NOMO-1 treated with dmso at 0.1 percent for 144 hours (cell line): Measurements from ENCODE around the gene CCR7.

Source experiments
- DNase-seq: peaks from one replicate; lab custom pipeline; 2025; ENCODE audit not compliant: unreplicated experiment; lab: John Stamatoyannopoulos, UW

The CCR7 gene, protein sequence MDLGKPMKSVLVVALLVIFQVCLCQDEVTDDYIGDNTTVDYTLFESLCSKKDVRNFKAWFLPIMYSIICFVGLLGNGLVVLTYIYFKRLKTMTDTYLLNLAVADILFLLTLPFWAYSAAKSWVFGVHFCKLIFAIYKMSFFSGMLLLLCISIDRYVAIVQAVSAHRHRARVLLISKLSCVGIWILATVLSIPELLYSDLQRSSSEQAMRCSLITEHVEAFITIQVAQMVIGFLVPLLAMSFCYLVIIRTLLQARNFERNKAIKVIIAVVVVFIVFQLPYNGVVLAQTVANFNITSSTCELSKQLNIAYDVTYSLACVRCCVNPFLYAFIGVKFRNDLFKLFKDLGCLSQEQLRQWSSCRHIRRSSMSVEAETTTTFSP

DNA sequence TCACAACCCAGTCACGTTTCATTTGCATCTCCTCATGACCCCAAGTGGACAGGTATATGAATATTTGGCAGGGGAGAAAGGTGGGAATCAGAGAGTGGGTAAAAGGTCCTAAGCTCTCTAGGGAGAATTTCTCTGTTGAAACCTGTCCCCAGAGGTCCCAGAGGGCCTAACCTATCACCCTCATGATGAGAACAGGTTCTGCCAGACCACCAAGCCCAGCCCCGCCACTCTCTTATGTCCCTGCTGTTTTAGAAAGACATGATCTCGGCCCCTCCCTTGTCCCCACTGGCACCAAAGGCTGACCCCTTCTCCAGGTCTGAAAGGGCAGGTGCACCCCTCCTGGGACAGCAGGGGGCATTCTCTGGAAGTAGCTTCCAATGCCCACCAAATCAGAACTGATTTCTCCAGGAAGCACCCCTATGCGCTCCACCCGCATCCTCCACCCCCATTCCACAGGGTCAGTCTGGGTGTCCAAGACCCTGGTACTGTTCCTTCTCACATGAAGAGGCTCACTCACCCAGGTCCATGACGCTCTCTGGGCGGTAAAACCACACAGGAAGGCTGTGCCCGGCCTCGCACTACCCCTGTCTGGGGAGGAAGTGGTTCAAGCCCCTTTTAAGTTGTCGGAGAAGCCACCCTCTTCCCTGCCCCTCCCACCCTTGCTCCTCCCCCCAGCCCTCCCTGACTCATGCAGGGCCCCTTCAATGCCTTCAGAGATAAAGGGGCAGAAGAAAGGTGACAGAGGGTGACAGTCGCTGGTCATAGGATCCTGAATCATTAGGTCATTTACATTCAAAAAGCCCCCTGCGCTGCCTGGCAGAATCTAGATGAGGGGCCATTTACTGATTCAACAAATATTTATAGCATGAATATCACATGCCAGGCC is at the start of gene CCR7:
Gene CCR7, minus strand, starts transcription at position 590 of the 886 bp plus-strand sequence. Its CDS starts 63 bp downstream, at position 527.
- peak; percentile 49 for DNase-seq

DNA sequence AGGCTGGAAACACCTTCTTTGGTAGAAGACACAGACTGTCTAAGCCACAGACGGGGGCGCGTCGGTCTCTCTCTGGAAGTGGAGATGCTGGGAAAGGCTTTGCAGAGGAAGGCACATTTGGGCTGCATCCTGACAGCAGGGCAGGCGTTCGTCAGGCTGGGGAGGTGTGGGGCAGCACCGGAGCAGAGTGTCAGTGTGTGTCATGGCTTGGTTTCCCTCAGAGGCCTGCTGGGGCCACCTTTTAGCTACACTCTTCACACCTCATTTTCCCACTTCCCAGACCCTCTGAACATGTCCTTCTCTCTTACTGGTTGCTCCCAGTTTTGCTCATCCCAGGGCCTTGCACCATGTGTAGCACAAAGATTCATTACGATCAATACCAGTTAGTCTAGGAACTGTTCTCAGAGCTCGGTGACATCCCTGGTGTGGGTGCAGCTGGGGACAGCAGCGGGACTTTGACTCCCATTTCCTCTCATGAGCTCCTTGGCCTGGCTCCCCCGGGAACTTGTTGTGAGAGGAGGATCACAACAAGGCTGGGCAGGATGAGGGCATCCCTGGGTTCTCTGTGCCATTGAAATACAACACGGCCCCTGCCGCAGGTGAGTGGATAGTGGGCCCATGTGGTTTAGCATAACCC is 49.3 kb upstream of the CCR7 start:
- DNase-seq: no peak

DNA sequence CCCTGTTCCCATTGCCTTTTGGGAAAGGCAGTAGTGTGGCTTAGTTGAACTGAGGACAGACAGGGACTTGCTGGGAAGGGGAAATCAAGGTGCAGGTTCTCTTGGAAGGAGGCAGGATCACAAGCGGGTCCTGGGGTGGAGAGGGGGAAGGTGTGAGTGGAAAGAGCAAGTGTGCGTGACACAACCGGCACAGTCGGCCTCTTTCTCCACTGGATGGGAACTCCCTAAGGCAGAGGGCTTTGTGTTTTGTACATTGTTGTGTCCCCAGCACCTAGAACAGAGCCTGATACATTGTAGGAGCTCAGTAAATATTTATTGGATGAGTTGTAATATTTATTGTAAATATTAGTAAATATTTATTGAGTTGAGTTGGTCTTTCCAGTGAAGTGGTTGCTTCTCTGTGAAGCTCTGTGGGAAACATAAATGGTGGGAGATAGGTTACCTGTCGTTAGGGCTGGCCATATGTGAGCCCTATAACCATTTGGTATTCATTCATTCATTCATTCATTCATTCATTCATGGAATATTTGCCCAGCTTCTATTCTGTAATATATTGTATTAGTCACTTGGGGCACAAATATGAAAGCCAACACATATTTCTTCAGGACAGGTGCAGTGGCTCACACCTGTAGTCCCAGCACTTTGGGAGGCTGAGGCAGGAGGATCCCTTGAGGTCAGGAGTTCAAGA is 48.3 kb upstream of the CCR7 start:
- no peak for DNase-seq

GRCh38 chr17:40612599-40613244 is 47.5 kb upstream of the CCR7 start:
- no peak for DNase-seq

- no peak for DNase-seq
These were observed 46.7 kb upstream of the CCR7 start for GRCh38 chr17:40611840-40612474.

DNA sequence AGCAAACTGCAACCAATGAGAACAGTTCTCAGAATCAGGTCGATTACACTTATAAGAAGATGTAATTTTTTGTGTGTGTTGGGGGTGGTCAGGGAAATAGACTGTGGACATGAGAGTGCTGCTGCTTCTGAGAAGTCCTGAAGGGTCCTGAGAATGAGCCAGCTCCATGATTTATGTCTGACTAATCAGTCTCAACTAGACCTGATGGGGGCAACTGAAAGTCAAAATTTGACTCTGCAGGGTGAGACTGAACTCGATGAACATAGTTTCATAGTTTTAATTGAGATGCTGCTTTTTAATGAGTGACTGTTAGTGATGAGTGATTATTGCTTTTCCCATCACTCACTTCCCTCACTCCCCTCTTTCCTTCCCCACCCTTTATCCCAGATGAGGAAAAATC is 45.1 kb upstream of the CCR7 start:
- no peak for DNase-seq

DNA sequence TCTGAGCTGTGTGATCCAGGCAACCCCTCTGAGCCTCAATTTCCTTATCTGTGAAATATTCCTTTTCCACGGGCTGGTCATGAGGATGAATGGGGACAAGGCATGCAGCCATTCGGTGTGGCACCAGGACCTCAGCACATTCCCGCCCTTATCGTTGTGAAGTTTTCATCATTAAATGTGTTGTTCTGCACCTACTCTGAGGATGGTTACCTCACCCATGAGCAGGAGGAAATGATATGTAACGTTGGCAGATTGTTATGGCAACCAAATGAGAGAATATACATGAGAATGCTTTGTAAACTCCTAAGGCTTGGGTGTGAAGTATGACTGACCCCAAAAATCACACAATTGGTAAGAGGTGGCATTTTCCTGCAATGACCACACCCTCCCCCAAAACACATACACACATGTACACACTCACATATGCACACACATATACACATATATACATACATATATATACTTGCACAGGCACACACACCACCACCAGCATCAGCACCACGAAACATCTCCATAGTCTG is 42.8 kb upstream of the CCR7 start:
- no peak for DNase-seq

GRCh38 chr17:40607641-40608040 is 42.4 kb upstream of the CCR7 start:
- no peak for DNase-seq

GRCh38 chr17:40606548-40607353 is 41.5 kb upstream of the CCR7 start:
- no peak for DNase-seq

- no peak for DNase-seq
These were observed 40.0 kb upstream of the CCR7 start for GRCh38 chr17:40605306-40605705.

- no peak for DNase-seq
These were observed 39.2 kb upstream of the CCR7 start for GRCh38 chr17:40604327-40605080.

DNA sequence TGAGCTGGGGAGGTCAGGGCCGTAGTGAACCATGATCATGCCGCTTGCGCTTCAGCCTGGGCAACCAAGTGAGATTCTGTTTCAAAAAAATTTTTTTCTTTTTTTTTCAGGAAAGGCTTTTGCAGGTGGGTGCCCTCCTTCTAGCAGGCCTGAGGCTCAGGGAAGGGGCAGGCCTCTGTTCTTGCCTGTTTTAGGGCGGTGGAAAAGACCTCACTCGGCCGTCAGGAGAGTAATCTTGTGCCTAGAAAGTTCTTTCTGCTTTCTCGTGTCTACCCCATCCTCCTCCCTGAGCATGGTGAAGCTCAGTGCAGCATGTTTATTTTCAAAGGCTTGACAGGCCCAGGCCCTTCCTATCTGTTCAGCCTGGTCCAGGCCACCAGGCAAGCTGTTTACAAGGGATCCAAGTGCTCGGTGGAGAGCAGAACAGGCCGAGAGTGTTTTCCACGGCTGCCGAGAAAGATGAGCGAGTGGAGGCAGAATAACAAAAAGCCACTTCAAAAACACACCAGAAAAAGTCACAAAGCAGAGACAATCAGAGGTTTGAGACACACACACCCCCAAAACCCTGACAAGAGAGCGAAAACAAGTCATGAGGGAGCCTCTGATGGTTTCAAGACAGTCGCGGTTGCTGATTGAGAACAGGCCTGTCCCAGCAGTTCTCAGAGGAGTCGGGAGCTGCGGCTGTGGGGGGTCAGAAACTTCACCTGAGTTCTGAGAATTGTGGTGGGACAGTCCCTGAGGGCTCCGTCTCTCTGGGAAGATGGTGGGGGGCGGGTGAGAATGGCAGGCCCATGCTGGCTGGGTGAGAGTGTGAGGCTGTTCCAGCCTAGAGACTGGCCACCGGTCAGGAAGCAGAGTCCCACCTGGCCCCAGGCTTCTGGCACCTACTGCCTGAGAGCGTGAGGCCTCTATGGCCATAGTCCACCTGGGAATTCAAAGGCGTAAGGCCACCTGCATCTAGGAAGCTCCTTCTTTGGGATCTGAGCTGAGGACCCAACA is 37.5 kb upstream of the CCR7 start:
- DNase-seq: no peak

GRCh38 chr17:40600486-40601046 is 35.3 kb upstream of the CCR7 start:
- no peak for DNase-seq

GRCh38 chr17:40599468-40599763 is 34.1 kb upstream of the CCR7 start:
- DNase-seq: no peak

DNA sequence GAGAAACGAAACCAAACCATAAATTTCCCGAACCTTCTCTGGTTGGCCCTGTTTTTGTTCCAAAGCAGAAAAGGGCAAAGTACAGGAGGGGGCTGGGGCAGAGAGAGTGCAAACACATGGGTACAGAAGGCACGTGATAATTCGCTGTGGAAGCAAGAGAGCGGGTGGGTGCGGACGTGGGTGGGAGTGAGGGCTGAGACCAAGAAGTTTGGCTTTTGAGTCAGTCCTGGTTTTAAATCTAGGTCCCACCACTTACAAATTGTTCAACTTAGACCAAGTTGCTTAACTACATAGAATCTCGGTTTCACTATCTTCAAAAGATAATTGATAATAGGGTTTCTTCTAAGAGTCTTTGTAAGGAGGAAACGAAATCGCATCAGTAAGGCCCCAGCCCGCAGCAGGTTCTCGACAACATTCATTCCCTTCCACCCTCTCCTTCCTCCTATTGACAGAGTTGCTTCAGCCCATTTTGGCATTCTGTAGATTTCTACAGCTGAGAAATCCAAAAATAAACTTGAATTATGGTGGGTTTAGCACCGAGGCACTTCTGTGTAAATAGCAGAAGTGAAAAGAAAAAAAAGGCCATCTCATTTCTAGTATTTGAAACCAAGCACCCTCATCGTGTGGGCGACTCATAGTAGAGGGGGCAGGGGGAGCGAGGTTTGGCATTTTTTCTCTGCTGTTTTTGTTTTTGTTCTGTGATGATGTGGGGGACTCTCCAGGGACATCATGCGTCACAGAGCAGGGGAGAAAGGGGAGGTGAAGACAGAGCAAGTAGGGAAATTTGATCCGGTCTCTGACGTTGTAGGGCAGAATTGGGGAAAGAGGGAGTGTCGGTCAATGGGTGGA is 33.6 kb upstream of the CCR7 start:
- peak; percentile 82 for DNase-seq

- no peak for DNase-seq
These were observed 33.0 kb upstream of the CCR7 start for GRCh38 chr17:40598301-40598618.
